ENCODE measurements around the gene UVRAG.
A peak's percentile ranks its signal among the peaks of the same experiment; 100 is the strongest.

Gene UVRAG

GRCh38 chr11:75784506-75784905 is 30.5 kb upstream of the UVRAG start:
- no peak for DNase-seq

- no peak for DNase-seq
Observed at GRCh38 chr11:75785187-75785586, 29.8 kb upstream of the UVRAG start.

GRCh38 chr11:75786101-75786736 is 28.8 kb upstream of the UVRAG start:
- DNase-seq = no peak

GRCh38 chr11:75789521-75789920 is 25.5 kb upstream of the UVRAG start:
- no peak for DNase-seq

- no peak for DNase-seq
Observed at GRCh38 chr11:75790986-75791385, 24.0 kb upstream of the UVRAG start.

- no peak for DNase-seq
Observed at GRCh38 chr11:75792127-75792731, 22.8 kb upstream of the UVRAG start.

- DNase-seq = no peak
Observed at GRCh38 chr11:75792997-75793800, 21.8 kb upstream of the UVRAG start.

- no peak for DNase-seq
Observed at GRCh38 chr11:75793966-75794365, 21.0 kb upstream of the UVRAG start.

GRCh38 chr11:75795276-75796090 is 19.5 kb upstream of the UVRAG start:
- DNase-seq = no peak

GRCh38 chr11:75796091-75796435 is 18.9 kb upstream of the UVRAG start:
- no peak for DNase-seq

- no peak for DNase-seq
Observed at GRCh38 chr11:75797116-75797515, 17.9 kb upstream of the UVRAG start.

- no peak for DNase-seq
Observed at GRCh38 chr11:75797792-75798191, 17.2 kb upstream of the UVRAG start.

- DNase-seq = no peak
Observed at GRCh38 chr11:75800136-75800675, 14.8 kb upstream of the UVRAG start.

- no peak for DNase-seq
Observed at GRCh38 chr11:75800728-75801361, 14.2 kb upstream of the UVRAG start.

- no peak for DNase-seq
Observed at GRCh38 chr11:75801362-75802020, 13.5 kb upstream of the UVRAG start.

GRCh38 chr11:75802021-75802912 is 12.7 kb upstream of the UVRAG start:
- no peak for DNase-seq

- peak; percentile 67 for DNase-seq
Observed at GRCh38 chr11:75802913-75803820, 11.8 kb upstream of the UVRAG start.

GRCh38 chr11:75809111-75809510 is 5.9 kb upstream of the UVRAG start:
- DNase-seq = no peak

- DNase-seq = no peak
Observed at GRCh38 chr11:75809991-75810390, 5.0 kb upstream of the UVRAG start.

Measured in kidney glomerular epithelial cell (primary cell).